Suprapubic skin (tissue), 4 donors: ENCODE results near the gene SCFD2. TPM values are rescaled to one million over a fixed set of nuclear protein-coding genes. Genes with fewer than 3 reads are reported as not detected.
"Not testable (repeated sequence)": the region's sequence is repeated elsewhere in the genome, so short reads cannot be mapped to it uniquely, and the experiment has no call there.

ENCODE experiments used
- DNase-seq, 2 donors: peaks; one replicate each; pipeline ENCODE4 v3.0.0-alpha.2; 2019; ENCODE audit warnings: low spot score in 2 of 2
- H3K27ac ChIP-seq: fragments of 200-600 bp; sonication (generic); one replicate; pipeline ENCODE4 v1.5.1; 2019
- H3K27me3 ChIP-seq: fragments of 200-600 bp; sonication (generic); one replicate; pipeline ENCODE4 v1.5.1; 2019
- H3K36me3 ChIP-seq: fragments of 200-600 bp; sonication (generic); one replicate; pipeline ENCODE4 v1.5.1; 2019
- H3K4me1 ChIP-seq: fragments of 200-600 bp; sonication (generic); one replicate; pipeline ENCODE4 v1.5.1; 2019
- H3K4me3 ChIP-seq: fragments of 200-600 bp; sonication (generic); one replicate; pipeline ENCODE4 v1.5.1; 2019; ENCODE audit warnings: mild to moderate bottlenecking
- H3K9me3 ChIP-seq: fragments of 200-600 bp; sonication (generic); one replicate; pipeline ENCODE4 v1.5.1; 2019
- EP300 ChIP-seq: sonication (generic); formaldehyde crosslinking; IDR thresholded peaks from one replicate; pipeline ENCODE4 v1.6.1; 2017; ENCODE audit warnings: antibody characterized with exemption
- POLR2A ChIP-seq, 2 donors: fragments of 450-650 bp; IDR thresholded peaks; one replicate each; pipeline ENCODE4 v1.6.1; 2017; ENCODE audit warnings: antibody characterized with exemption in 2 of 2, mild to moderate bottlenecking in 2 of 2, moderate library complexity in 2 of 2
- POLR2AphosphoS5 ChIP-seq, 3 donors: sonication (generic); formaldehyde crosslinking; IDR thresholded peaks; one replicate each; pipeline ENCODE4 v1.6.1; 2017; ENCODE audit warnings: antibody characterized with exemption in 3 of 3
- WGBS: methylation state at CpG from one replicate; pipeline ENCODE4 v1.1.5; 2018; 5-methylcytosine and 5-hydroxymethylcytosine counted together
- total RNA-seq, 4 donors: library from RNA; depleted of rRNA; stranded (reverse); fragments of >200 nt; gene quantifications; one replicate each; pipeline ENCODE4 v1.1.0, GENCODE V29; 2016
- TF ChIP-seq, protein P1 (sequence below), 2 donors: fragments of 200-600 bp in 1 of 2; fragments of 450-650 bp in 1 of 2; sonication (generic) in 1 of 2; IDR thresholded peaks; one replicate each; pipeline ENCODE4 v1.5.1; 2016 to 2019; ENCODE audit warnings: antibody characterized with exemption in 2 of 2, mild to moderate bottlenecking in 1 of 2, moderate library complexity in 1 of 2

Gene SCFD2
- total RNA-seq, 4 donors from 2014 or later, result 25.5 to 39.5 (median 31.9) TPM

DNA sequence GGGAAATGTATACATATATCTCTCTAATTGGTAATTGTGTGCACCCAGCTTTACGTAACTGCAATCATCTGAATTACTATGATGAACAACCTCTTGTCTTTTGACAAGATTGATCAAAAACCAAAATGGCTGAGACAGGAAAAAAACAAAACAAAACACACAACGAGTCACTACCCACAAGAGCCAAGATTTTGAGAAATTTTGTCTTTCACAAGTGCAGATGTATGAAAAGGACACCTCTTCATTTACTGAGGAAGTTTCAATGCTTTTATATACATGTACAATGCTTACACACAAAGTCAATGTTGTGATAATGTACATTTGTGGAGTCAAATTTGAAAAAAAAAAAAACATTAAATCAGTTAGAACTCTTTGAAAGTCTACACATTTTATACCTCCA is 224.6 kb downstream of the SCFD2 start:
- H3K4me3 ChIP-seq, result no peak overlapping the region
- H3K36me3 ChIP-seq, result peaks cover 7% of the 10 kb centered on the region
- H3K4me1 ChIP-seq, result no peaks in the 10 kb centered on the region
- no peaks in the 10 kb centered on the region for H3K27me3 ChIP-seq
- no peak overlapping the region for H3K27ac ChIP-seq
- TF ChIP-seq, protein P1, sequence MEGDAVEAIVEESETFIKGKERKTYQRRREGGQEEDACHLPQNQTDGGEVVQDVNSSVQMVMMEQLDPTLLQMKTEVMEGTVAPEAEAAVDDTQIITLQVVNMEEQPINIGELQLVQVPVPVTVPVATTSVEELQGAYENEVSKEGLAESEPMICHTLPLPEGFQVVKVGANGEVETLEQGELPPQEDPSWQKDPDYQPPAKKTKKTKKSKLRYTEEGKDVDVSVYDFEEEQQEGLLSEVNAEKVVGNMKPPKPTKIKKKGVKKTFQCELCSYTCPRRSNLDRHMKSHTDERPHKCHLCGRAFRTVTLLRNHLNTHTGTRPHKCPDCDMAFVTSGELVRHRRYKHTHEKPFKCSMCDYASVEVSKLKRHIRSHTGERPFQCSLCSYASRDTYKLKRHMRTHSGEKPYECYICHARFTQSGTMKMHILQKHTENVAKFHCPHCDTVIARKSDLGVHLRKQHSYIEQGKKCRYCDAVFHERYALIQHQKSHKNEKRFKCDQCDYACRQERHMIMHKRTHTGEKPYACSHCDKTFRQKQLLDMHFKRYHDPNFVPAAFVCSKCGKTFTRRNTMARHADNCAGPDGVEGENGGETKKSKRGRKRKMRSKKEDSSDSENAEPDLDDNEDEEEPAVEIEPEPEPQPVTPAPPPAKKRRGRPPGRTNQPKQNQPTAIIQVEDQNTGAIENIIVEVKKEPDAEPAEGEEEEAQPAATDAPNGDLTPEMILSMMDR (IDR thresholded peaks at IDR 0.05), result no peak
- TF ChIP-seq POLR2AphosphoS5 (IDR thresholded peaks at IDR 0.05) (no peak), EP300 (no peak), POLR2A (IDR thresholded peaks at IDR 0.05) (no peak)
- no peaks in the 10 kb centered on the region for H3K9me3 ChIP-seq
- no peak for DNase-seq
- 78% methylated on average over 2 of the region's 2 CpGs for WGBS

DNA sequence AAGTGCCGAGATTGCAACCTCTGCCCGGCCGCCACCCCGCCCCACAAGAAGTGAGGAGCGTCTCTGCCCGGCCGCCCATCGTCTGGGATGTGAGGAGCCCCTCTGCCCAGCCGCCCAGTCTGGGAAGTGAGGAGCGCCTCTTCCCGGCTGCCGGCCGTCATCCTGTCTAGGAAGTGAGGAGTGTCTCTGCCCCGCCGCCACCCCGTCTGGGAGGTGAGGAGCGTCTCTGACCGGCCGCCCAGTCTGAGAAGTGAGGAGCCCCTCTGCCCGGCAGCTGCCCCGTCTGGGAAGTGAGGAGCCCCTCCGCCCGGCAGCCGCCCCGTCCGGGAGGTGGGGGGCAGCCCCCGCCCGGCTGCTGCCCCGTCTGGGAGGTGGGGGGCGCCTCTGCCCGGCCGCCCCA is 226.6 kb downstream of the SCFD2 start:
- no CpG with 5 or more reads among the region's 32 CpGs for WGBS
- not testable (repeated sequence) for H3K4me1 ChIP-seq, H3K27me3 ChIP-seq, H3K27ac ChIP-seq, H3K4me3 ChIP-seq, H3K36me3 ChIP-seq, DNase-seq, H3K9me3 ChIP-seq

DNA sequence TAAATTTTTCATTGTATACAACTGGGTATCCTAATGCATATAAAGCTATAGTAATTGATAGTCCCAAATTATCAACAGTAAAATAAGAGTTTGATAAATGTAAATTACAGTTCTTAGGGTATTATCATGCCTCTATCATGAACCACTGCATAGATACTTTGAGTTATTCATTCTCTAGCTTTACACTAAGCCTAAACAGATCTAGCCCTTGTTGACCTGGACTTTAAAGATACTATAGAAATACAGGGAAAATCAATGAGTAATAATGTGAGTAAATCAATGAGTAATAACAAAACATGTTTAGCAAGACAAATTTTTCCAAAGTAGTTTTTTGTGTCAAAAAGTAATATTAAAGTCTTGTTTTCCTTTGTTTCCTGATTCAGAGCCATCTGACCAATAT is 228.4 kb downstream of the SCFD2 start:
- TF ChIP-seq POLR2AphosphoS5 (IDR thresholded peaks at IDR 0.05), result no peak
- no peak for TF ChIP-seq POLR2A (IDR thresholded peaks at IDR 0.05)
- TF ChIP-seq EP300, result no peak
- TF ChIP-seq, protein P1 (IDR thresholded peaks at IDR 0.05), result no peak
- Histone ChIP-seq H3K4me3 (no peak overlapping the region), H3K27me3 (no peaks in the 10 kb centered on the region), H3K27ac (no peak overlapping the region), H3K9me3 (no peaks in the 10 kb centered on the region), H3K36me3 (no peaks in the 10 kb centered on the region), H3K4me1 (peaks cover 2% of the 10 kb centered on the region)
- no peak for DNase-seq

DNA sequence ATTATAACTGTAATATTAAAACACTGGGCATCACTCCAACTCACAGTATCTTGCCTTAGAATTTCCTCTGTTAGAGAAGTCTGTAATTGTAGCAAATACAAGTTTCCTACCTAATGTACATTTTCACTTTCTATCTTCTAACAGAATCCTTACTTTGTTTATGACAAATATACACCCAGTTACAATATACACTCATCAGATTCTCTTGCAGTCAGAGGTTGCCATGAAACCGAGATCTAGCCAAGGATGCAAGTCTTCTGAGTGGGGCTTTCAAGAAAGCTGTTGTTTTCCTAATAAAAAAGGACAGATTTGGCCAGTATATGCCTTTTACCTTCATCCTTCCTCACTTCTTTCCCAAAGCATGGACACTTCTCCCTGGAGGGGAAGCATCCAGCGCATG is 228.9 kb downstream of the SCFD2 start:
- 100% methylated on average over 2 of the region's 2 CpGs for WGBS
- Histone ChIP-seq H3K27me3 (no peaks in the 10 kb centered on the region), H3K4me3 (no peak overlapping the region), H3K9me3 (no peaks in the 10 kb centered on the region), H3K27ac (no peak overlapping the region), H3K4me1 (peaks cover 3% of the 10 kb centered on the region), H3K36me3 (no peaks in the 10 kb centered on the region)
- TF ChIP-seq POLR2AphosphoS5 (IDR thresholded peaks at IDR 0.05), result no peak
- TF ChIP-seq EP300, result no peak
- TF ChIP-seq POLR2A (IDR thresholded peaks at IDR 0.05), result no peak
- TF ChIP-seq, protein P1 (IDR thresholded peaks at IDR 0.05), result no peak
- DNase-seq, result no peak

DNA sequence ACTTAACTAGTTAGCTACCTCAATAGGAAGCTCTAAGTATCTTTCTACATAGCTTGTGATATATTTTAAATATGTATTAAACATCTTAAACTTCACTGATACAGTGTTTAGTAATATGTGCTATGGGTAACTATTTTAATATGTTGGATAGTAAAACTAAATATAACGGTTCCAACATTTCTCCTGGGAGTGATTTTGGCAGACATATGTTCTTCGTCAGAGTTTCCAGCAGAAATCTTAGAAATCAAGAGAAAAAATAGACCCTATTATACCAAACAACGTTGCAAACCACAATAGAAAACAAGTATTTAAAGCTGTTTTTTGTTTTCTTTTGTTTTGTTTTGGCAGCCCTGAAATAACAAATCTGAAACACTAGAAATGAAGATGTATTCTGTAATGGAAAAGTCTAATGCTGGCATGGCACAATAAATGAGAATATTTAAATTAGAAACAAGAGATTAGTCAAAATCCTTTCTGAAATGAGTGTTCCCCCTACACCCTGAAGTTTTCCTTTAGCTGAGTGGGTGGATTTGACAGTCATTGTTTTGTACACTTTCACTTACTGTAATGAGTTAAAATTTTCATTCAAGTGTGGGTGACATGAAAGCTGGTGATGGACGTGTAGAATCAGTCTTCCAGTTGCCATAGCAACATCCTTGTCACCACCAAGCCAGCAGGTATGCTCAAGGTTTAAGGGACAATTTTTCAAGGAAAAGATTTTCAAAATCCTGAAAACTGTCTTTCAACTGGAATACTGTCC is 233.5 kb downstream of the SCFD2 start:
- no peaks in the 10 kb centered on the region for H3K9me3 ChIP-seq
- no peak for DNase-seq
- 33% methylated on average over 4 of the region's 4 CpGs for WGBS
- peaks cover 20% of the 10 kb centered on the region for H3K4me1 ChIP-seq
- no peaks in the 10 kb centered on the region for H3K36me3 ChIP-seq
- H3K27me3 ChIP-seq, result no peaks in the 10 kb centered on the region
- H3K27ac ChIP-seq, result no peak overlapping the region
- H3K4me3 ChIP-seq, result no peak overlapping the region
- TF ChIP-seq, protein P1 (IDR thresholded peaks at IDR 0.05), result no peak
- no peak for TF ChIP-seq EP300
- no peak for TF ChIP-seq POLR2AphosphoS5 (IDR thresholded peaks at IDR 0.05)
- no peak for TF ChIP-seq POLR2A (IDR thresholded peaks at IDR 0.05)

DNA sequence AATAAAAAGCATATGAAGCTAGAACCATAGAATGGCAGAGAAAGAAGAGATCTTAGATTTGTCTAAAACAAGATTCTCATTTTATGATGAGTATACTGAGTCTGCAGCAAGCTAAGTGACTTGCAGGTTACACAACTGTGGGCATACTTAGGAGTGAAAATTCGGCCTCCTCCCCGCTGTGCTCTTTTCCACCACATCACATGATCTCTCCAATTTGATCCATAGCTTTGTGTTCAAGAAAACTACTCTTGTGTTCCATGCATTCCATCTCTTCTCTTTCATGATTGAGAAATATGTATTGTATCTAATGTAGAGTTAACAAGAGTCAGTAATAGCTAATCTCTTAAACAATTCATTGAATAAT is 234.3 kb downstream of the SCFD2 start:
- no peaks in the 10 kb centered on the region for H3K36me3 ChIP-seq
- WGBS, result 82% methylated on average over 2 of the region's 2 CpGs

More for the DNA sequence above, 234.3 kb downstream of the SCFD2 start:
- no peak for DNase-seq
- Histone ChIP-seq H3K27ac (no peak overlapping the region), H3K4me3 (no peak overlapping the region), H3K4me1 (peaks cover 20% of the 10 kb centered on the region), H3K27me3 (no peaks in the 10 kb centered on the region), H3K9me3 (no peaks in the 10 kb centered on the region)
- TF ChIP-seq POLR2A (IDR thresholded peaks at IDR 0.05) (no peak), POLR2AphosphoS5 (IDR thresholded peaks at IDR 0.05) (no peak), EP300 (no peak)
- TF ChIP-seq, protein P1 (IDR thresholded peaks at IDR 0.05), result no peak
